ENCODE results near the gene IFT81. TPM values are rescaled to one million over a fixed set of nuclear protein-coding genes. Genes with fewer than 3 reads are reported as not detected.

IFT81 gene
- polyA plus RNA-seq, 1 experiment: 22.1 TPM

- POLR2A ChIA-PET: interaction anchor here (0.6 kb wide), 1 partner anchor 808 kb away, joined by 5 read pairs; no protein-coding TSS in a partner anchor
- CTCF ChIA-PET: interaction anchor here (0.7 to 2.9 kb wide), 4 partner anchors 9 to 340 kb away, joined by 3 to 14 read pairs (median 4); no protein-coding TSS in a partner anchor
- TF ChIP-seq, protein P1, sequence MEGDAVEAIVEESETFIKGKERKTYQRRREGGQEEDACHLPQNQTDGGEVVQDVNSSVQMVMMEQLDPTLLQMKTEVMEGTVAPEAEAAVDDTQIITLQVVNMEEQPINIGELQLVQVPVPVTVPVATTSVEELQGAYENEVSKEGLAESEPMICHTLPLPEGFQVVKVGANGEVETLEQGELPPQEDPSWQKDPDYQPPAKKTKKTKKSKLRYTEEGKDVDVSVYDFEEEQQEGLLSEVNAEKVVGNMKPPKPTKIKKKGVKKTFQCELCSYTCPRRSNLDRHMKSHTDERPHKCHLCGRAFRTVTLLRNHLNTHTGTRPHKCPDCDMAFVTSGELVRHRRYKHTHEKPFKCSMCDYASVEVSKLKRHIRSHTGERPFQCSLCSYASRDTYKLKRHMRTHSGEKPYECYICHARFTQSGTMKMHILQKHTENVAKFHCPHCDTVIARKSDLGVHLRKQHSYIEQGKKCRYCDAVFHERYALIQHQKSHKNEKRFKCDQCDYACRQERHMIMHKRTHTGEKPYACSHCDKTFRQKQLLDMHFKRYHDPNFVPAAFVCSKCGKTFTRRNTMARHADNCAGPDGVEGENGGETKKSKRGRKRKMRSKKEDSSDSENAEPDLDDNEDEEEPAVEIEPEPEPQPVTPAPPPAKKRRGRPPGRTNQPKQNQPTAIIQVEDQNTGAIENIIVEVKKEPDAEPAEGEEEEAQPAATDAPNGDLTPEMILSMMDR (IDR thresholded peaks at IDR 0.05; ENCODE audit: low read depth, low read length): no peak
These were observed 32.9 kb upstream of the IFT81 start for GRCh38 chr12:110091136-110091711.

DNA sequence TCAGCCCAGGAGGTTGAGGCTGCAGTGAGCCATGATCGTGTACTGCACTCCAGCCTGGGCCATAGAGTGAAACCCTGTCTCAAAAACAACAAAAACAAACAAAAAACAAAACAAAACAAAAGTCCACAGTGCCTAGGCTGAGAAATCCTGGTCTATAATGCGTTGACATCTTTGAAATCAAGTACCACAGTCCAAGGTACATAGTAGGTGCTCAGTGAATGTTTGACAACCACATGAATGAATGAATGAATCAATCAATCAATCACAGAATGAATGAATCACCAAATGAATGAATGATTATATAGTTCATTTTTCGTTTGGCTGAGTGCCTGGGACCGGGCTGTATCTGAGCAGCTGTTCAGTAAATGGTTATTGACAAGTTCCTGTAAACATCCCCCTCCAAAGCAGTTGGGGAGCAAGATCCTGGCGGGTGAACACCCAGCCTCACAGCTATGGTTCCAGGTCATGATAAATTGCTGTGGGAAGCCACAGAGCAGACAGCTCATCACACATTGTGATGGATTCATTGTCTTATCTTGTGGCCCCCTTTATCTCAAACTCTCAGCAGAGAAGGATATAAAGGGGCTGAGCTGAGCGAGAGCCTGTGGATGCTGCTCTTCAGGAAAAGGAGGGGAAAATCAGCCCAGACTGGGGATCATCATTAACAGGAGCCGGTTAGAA lies 30.4 kb upstream of the IFT81 start:
- no peak overlapping the region for H3K27ac ChIP-seq (ENCODE audit: low read depth, low read length)
- no peak for DNase-seq (ENCODE audit: low read depth, low spot score)
- ChIA-PET CTCF (interaction anchor here (0.6 to 2.7 kb wide), 3 partner anchors 33 to 338 kb away, joined by 3 to 11 read pairs (median 9); no protein-coding TSS in a partner anchor), POLR2A (interaction anchor here (0.6 kb wide), 1 partner anchor 337 kb away, joined by 4 read pairs; no protein-coding TSS in a partner anchor)
- TF ChIP-seq, protein P1 (IDR thresholded peaks at IDR 0.05; ENCODE audit: low read depth, low read length): no peak
- H3K27me3 ChIP-seq (ENCODE audit: control insufficient read depth, insufficient read depth, low read length): peaks cover 13% of the 10 kb centered on the region
- H3K9me3 ChIP-seq (ENCODE audit: control insufficient read depth, insufficient read depth, low read length): no peaks in the 10 kb centered on the region
- H3K4me3 ChIP-seq (ENCODE audit: low read depth, low read length): no peak overlapping the region

More at GRCh38 chr12:110091136-110091711, 32.9 kb upstream of the IFT81 start:
- DNase-seq (ENCODE audit: low read depth, low spot score): no peak
- H3K27ac ChIP-seq (ENCODE audit: low read depth, low read length): no peak overlapping the region
- no peak overlapping the region for H3K4me3 ChIP-seq (ENCODE audit: low read depth, low read length)
- H3K9me3 ChIP-seq (ENCODE audit: control insufficient read depth, insufficient read depth, low read length): no peaks in the 10 kb centered on the region
- peaks cover 13% of the 10 kb centered on the region for H3K27me3 ChIP-seq (ENCODE audit: control insufficient read depth, insufficient read depth, low read length)

GRCh38 chr12:110100315-110100970 lies 23.7 kb upstream of the IFT81 start:
- ChIA-PET CTCF (interaction anchor here (0.6 to 3.7 kb wide), 32 partner anchors 10 to 350 kb away, joined by 3 to 79 read pairs (median 5); partner anchors contain the start of genes ARPC3 and IFT81), POLR2A (no interaction called here)
- TF ChIP-seq, protein P1 (IDR thresholded peaks at IDR 0.05; ENCODE audit: low read depth, low read length): peak; percentile 93
- Histone ChIP-seq H3K4me3 (ENCODE audit: low read depth, low read length) (no peak overlapping the region), H3K9me3 (ENCODE audit: control insufficient read depth, insufficient read depth, low read length) (peaks cover 3% of the 10 kb centered on the region; the same call in 1 of the 2 replicates), H3K27me3 (ENCODE audit: control insufficient read depth, insufficient read depth, low read length) (no peaks in the 10 kb centered on the region), H3K27ac (ENCODE audit: low read depth, low read length) (no peak overlapping the region)
- peak; percentile 55 for DNase-seq (ENCODE audit: low read depth, low spot score)

DNA sequence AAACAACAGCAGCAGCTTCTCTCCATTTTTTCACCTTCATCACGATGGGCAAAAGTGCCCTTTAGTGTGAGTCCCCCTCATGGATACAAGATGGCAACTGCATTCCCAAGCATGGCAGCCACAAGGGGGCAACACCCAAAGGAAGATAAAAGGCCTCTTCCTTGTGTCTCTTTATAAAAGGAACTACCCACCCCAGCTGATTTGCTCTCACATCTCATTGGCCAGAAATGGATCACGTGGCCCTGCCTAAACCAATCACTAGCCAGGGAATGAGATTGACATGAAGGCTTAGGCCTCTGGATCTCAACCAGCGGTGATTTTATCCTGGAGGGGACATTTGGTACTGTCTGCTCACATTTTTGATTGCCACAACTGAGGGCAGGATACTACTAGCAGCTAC lies 21.9 kb upstream of the IFT81 start:
- ChIA-PET CTCF (interaction anchor here (0.6 to 3.2 kb wide), 14 partner anchors 10 to 329 kb away, joined by 3 to 79 read pairs (median 4); partner anchors contain the start of gene IFT81), POLR2A (no interaction called here)
- peaks cover 3% of the 10 kb centered on the region; the same call in 1 of the 2 replicates for H3K9me3 ChIP-seq (ENCODE audit: control insufficient read depth, insufficient read depth, low read length)
- no peak for DNase-seq (ENCODE audit: low read depth, low spot score)
- no peak overlapping the region for H3K4me3 ChIP-seq (ENCODE audit: low read depth, low read length)
- no peaks in the 10 kb centered on the region for H3K27me3 ChIP-seq (ENCODE audit: control insufficient read depth, insufficient read depth, low read length)
- H3K27ac ChIP-seq (ENCODE audit: low read depth, low read length): no peak overlapping the region
- TF ChIP-seq, protein P1 (IDR thresholded peaks at IDR 0.05; ENCODE audit: low read depth, low read length): peak; percentile 42
